ENCODE results near the gene TRMT112. TPM values are rescaled to one million over a fixed set of nuclear protein-coding genes. Genes with fewer than 3 reads are reported as not detected.

Gene TRMT112
- total and polyA plus RNA-seq, 2 experiments from 2014 or later, result 298 to 927 TPM

DNA sequence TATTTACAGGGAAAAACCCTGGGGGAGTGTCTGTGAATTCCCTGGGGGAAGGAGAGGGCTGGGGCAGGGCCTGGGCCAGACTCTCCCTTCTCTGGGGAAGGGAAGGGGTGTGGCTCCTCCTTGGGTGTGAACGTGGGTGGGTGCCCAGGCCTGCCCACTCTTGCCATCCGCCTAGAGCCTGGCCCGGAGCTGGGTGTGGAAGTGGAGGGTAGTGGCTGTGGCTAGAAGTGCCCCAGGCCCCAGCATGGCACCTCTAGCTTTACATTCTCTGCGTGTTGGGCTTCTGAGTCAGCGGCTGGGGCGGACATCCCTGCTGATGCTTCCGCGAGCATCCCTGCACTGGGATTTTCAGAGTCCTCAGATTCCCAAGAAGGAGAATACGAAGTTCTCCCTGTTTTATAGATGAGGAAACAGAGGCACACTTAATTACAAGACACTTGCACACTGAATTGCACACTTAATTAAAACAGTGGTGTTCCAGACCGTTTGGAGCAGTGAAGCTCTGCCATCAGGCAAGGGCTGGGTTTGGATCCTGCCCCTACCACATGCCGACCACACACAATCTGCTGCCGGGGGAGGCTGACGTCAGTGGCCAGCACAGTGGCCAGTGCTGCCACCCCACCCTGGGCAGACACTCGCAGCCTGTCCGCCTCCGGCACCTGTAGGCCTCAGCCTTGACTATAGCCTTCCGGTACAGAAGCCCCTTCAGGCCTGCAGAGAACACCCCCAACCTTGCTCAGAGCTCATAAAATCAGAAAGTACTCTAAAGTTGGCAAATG lies 40.5 kb downstream of the TRMT112 start:
- Mint-ChIP-seq H3K4me3 (no peak overlapping the region), H3K27ac (no peak overlapping the region), H3K27me3 (ENCODE audit: insufficient read depth, low read depth, poor library complexity) (peaks cover 7% of the 10 kb centered on the region), H3K9me3 (no peaks in the 10 kb centered on the region), H3K4me1 (peaks cover 10% of the 10 kb centered on the region; the same call in 2 of the 3 replicates), H3K36me3 (ENCODE audit: low read depth) (peaks cover 7% of the 10 kb centered on the region)
- TF ChIP-seq, protein P1, sequence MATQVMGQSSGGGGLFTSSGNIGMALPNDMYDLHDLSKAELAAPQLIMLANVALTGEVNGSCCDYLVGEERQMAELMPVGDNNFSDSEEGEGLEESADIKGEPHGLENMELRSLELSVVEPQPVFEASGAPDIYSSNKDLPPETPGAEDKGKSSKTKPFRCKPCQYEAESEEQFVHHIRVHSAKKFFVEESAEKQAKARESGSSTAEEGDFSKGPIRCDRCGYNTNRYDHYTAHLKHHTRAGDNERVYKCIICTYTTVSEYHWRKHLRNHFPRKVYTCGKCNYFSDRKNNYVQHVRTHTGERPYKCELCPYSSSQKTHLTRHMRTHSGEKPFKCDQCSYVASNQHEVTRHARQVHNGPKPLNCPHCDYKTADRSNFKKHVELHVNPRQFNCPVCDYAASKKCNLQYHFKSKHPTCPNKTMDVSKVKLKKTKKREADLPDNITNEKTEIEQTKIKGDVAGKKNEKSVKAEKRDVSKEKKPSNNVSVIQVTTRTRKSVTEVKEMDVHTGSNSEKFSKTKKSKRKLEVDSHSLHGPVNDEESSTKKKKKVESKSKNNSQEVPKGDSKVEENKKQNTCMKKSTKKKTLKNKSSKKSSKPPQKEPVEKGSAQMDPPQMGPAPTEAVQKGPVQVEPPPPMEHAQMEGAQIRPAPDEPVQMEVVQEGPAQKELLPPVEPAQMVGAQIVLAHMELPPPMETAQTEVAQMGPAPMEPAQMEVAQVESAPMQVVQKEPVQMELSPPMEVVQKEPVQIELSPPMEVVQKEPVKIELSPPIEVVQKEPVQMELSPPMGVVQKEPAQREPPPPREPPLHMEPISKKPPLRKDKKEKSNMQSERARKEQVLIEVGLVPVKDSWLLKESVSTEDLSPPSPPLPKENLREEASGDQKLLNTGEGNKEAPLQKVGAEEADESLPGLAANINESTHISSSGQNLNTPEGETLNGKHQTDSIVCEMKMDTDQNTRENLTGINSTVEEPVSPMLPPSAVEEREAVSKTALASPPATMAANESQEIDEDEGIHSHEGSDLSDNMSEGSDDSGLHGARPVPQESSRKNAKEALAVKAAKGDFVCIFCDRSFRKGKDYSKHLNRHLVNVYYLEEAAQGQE (IDR thresholded peaks at IDR 0.05; ENCODE audit: unreplicated experiment), result no peak
- TF ChIP-seq, protein P2, sequence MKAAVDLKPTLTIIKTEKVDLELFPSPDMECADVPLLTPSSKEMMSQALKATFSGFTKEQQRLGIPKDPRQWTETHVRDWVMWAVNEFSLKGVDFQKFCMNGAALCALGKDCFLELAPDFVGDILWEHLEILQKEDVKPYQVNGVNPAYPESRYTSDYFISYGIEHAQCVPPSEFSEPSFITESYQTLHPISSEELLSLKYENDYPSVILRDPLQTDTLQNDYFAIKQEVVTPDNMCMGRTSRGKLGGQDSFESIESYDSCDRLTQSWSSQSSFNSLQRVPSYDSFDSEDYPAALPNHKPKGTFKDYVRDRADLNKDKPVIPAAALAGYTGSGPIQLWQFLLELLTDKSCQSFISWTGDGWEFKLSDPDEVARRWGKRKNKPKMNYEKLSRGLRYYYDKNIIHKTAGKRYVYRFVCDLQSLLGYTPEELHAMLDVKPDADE (IDR thresholded peaks at IDR 0.05), result no peak
- TF ChIP-seq POLR2AphosphoS5 (IDR thresholded peaks at IDR 0.05; ENCODE audit: low read depth) (no peak), ZNF331 (CRISPR knock-in tag; IDR thresholded peaks at IDR 0.05; ENCODE audit: low read depth) (no peak), EZH2 (IDR thresholded peaks at IDR 0.05; ENCODE audit: low read depth, unreplicated experiment) (no peak), NANOG (IDR thresholded peaks at IDR 0.05; ENCODE audit: borderline replicate concordance) (no peak), JUNB (IDR thresholded peaks at IDR 0.05; ENCODE audit: unreplicated experiment) (no peak), EZH2phosphoT487 (IDR thresholded peaks at IDR 0.05; ENCODE audit: unreplicated experiment) (no peak), ZNF114 (CRISPR knock-in tag; IDR thresholded peaks at IDR 0.05) (no peak), CREB1 (CRISPR knock-in tag; IDR thresholded peaks at IDR 0.05; ENCODE audit: low read depth) (no peak), STAT1 (IDR thresholded peaks at IDR 0.05; ENCODE audit: unreplicated experiment) (no peak)
- TF ChIP-seq, protein P3, sequence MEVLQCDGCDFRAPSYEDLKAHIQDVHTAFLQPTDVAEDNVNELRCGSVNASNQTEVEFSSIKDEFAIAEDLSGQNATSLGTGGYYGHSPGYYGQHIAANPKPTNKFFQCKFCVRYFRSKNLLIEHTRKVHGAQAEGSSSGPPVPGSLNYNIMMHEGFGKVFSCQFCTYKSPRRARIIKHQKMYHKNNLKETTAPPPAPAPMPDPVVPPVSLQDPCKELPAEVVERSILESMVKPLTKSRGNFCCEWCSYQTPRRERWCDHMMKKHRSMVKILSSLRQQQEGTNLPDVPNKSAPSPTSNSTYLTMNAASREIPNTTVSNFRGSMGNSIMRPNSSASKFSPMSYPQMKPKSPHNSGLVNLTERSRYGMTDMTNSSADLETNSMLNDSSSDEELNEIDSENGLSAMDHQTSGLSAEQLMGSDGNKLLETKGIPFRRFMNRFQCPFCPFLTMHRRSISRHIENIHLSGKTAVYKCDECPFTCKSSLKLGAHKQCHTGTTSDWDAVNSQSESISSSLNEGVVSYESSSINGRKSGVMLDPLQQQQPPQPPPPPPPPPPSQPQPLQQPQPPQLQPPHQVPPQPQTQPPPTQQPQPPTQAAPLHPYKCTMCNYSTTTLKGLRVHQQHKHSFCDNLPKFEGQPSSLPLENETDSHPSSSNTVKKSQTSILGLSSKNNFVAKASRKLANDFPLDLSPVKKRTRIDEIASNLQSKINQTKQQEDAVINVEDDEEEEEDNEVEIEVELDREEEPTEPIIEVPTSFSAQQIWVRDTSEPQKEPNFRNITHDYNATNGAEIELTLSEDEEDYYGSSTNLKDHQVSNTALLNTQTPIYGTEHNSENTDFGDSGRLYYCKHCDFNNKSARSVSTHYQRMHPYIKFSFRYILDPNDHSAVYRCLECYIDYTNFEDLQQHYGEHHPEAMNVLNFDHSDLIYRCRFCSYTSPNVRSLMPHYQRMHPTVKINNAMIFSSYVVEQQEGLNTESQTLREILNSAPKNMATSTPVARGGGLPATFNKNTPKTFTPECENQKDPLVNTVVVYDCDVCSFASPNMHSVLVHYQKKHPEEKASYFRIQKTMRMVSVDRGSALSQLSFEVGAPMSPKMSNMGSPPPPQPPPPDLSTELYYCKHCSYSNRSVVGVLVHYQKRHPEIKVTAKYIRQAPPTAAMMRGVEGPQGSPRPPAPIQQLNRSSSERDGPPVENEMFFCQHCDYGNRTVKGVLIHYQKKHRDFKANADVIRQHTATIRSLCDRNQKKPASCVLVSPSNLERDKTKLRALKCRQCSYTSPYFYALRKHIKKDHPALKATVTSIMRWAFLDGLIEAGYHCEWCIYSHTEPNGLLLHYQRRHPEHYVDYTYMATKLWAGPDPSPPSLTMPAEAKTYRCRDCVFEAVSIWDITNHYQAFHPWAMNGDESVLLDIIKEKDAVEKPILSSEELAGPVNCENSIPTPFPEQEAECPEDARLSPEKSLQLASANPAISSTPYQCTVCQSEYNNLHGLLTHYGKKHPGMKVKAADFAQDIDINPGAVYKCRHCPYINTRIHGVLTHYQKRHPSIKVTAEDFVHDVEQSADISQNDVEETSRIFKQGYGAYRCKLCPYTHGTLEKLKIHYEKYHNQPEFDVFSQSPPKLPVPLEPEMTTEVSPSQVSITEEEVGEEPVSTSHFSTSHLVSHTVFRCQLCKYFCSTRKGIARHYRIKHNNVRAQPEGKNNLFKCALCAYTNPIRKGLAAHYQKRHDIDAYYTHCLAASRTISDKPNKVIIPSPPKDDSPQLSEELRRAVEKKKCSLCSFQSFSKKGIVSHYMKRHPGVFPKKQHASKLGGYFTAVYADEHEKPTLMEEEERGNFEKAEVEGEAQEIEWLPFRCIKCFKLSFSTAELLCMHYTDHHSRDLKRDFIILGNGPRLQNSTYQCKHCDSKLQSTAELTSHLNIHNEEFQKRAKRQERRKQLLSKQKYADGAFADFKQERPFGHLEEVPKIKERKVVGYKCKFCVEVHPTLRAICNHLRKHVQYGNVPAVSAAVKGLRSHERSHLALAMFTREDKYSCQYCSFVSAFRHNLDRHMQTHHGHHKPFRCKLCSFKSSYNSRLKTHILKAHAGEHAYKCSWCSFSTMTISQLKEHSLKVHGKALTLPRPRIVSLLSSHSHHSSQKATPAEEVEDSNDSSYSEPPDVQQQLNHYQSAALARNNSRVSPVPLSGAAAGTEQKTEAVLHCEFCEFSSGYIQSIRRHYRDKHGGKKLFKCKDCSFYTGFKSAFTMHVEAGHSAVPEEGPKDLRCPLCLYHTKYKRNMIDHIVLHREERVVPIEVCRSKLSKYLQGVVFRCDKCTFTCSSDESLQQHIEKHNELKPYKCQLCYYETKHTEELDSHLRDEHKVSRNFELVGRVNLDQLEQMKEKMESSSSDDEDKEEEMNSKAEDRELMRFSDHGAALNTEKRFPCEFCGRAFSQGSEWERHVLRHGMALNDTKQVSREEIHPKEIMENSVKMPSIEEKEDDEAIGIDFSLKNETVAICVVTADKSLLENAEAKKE (CRISPR knock-in tag; IDR thresholded peaks at IDR 0.05), result no peak
- TF ChIP-seq, protein P4, sequence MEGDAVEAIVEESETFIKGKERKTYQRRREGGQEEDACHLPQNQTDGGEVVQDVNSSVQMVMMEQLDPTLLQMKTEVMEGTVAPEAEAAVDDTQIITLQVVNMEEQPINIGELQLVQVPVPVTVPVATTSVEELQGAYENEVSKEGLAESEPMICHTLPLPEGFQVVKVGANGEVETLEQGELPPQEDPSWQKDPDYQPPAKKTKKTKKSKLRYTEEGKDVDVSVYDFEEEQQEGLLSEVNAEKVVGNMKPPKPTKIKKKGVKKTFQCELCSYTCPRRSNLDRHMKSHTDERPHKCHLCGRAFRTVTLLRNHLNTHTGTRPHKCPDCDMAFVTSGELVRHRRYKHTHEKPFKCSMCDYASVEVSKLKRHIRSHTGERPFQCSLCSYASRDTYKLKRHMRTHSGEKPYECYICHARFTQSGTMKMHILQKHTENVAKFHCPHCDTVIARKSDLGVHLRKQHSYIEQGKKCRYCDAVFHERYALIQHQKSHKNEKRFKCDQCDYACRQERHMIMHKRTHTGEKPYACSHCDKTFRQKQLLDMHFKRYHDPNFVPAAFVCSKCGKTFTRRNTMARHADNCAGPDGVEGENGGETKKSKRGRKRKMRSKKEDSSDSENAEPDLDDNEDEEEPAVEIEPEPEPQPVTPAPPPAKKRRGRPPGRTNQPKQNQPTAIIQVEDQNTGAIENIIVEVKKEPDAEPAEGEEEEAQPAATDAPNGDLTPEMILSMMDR (conservative IDR thresholded peaks at IDR 0.05; ENCODE audit: low read depth in 2 of 2), result no peak
- H3K27me3 ChIP-seq (ENCODE audit: insufficient read depth), result no peaks in the 10 kb centered on the region
- ATAC-seq (no peak), DNase-seq (ENCODE audit: low spot score) (no peak)
- no peaks in the 10 kb centered on the region for H3K9me2 ChIP-seq (ENCODE audit: insufficient read depth)
- peaks cover 2% of the 10 kb centered on the region; the same call in 1 of the 2 replicates for H3K4me1 ChIP-seq (ENCODE audit: insufficient read depth)
- no peak overlapping the region for H3K4me3 ChIP-seq
- no peaks in the 10 kb centered on the region; the same call in 1 of the 2 replicates for H4K20me1 ChIP-seq (replicated peaks; ENCODE audit: insufficient read depth)
- H3K36me3 ChIP-seq (ENCODE audit: insufficient read depth), result no peaks in the 10 kb centered on the region
- H3F3A ChIP-seq (replicated peaks; ENCODE audit: low read depth), result peaks cover 5% of the 10 kb centered on the region; the same call in 1 of the 2 replicates
- H3K79me2 ChIP-seq (replicated peaks; ENCODE audit: insufficient read depth), result no peaks in the 10 kb centered on the region
- H3K4me2 ChIP-seq, result no peak overlapping the region
- H3K27ac ChIP-seq (ENCODE audit: low read depth), result no peak overlapping the region
- H2AFZ ChIP-seq, result no peak overlapping the region

Measured in GM23338 (cell line).